GM12865 (cell line): ENCODE results near the gene BRSK2.

ENCODE experiments used
- DNase-seq: peaks from one replicate; pipeline ENCODE4 v3.0.0; 2010; ENCODE audit warnings: low read depth
- H3K4me3 ChIP-seq: 2 replicates; pipeline ENCODE4 v1.5.1; 2011; ENCODE audit warnings: mild to moderate bottlenecking, low read depth, low read length, control low read depth
- CTCF ChIP-seq: IDR thresholded peaks from 2 replicates; pipeline ENCODE4 v1.5.1; 2011; ENCODE audit warnings: low read length, control low read depth, low read depth, inconsistent platforms; ENCODE audit not compliant: insufficient read depth; ENCODE audit errors: missing control alignments

Gene BRSK2

GRCh38 chr11:1440066-1440465 is 50.3 kb downstream of the BRSK2 start:
- no peak for TF ChIP-seq CTCF
- H3K4me3 ChIP-seq = no peak overlapping the region
- DNase-seq = no peak

GRCh38 chr11:1440496-1440895 is 50.8 kb downstream of the BRSK2 start:
- no peak for DNase-seq
- H3K4me3 ChIP-seq = no peak overlapping the region
- TF ChIP-seq CTCF = no peak

GRCh38 chr11:1442163-1442562 is 52.4 kb downstream of the BRSK2 start:
- no peak overlapping the region for H3K4me3 ChIP-seq
- no peak for TF ChIP-seq CTCF
- no peak for DNase-seq

- no peak for DNase-seq
- H3K4me3 ChIP-seq = no peak overlapping the region
- TF ChIP-seq CTCF = no peak
Observed at GRCh38 chr11:1442807-1443366, 53.2 kb downstream of the BRSK2 start.

- no peak for DNase-seq
- no peak for TF ChIP-seq CTCF
- no peak overlapping the region for H3K4me3 ChIP-seq
Observed at GRCh38 chr11:1443737-1444136, 54.0 kb downstream of the BRSK2 start.

GRCh38 chr11:1444321-1444720 is 54.6 kb downstream of the BRSK2 start:
- H3K4me3 ChIP-seq = no peak overlapping the region
- no peak for DNase-seq
- no peak for TF ChIP-seq CTCF

- no peak for DNase-seq
- TF ChIP-seq CTCF = no peak
- H3K4me3 ChIP-seq = no peak overlapping the region
Observed at GRCh38 chr11:1444823-1445422, 55.2 kb downstream of the BRSK2 start.
